K562 (cell line): Measurements from ENCODE around the gene SLC5A2. TPM values are rescaled to one million over a fixed set of nuclear protein-coding genes. Genes with fewer than 3 reads are reported as not detected.

Experiments used
- ARNT ChIP-seq, 2 experiments: fragments of 450-650 bp; IDR thresholded peaks; 2 replicates each; pipeline ENCODE4 v1.6.1; 2016; ENCODE audit warnings: mild to moderate bottlenecking in 1 of 2
- ATF1 ChIP-seq, 2 experiments: fragments of 450-650 bp in 1 of 2; IDR thresholded peaks; 2 replicates each; pipeline ENCODE4 v1.6.1; 2016; ENCODE audit warnings: missing compliant biosample characterization in 1 of 2, missing genetic modification characterization in 1 of 2
- ELF2 ChIP-seq: fragments of 250-450 bp; sonication (Bioruptor Pico); IDR thresholded peaks from 2 replicates; pipeline ENCODE4 v1.5.0; 2021; ENCODE audit warnings: mild to moderate bottlenecking
- HDAC1 ChIP-seq, 2 experiments: fragments of 450-650 bp; IDR thresholded peaks; 2 replicates each; pipeline ENCODE4 v1.6.1; 2016 to 2017; ENCODE audit warnings: inconsistent platforms in 1 of 2, mild to moderate bottlenecking in 1 of 2, moderate library complexity in 1 of 2
- HEY1 ChIP-seq: fragments of 250-450 bp; sonication (Bioruptor Pico); IDR thresholded peaks from 2 replicates; pipeline ENCODE4 v1.5.0; 2020; ENCODE audit warnings: mild to moderate bottlenecking, moderate library complexity, borderline replicate concordance
- KLF6 ChIP-seq: fragments of 250-450 bp; sonication (Bioruptor Pico); IDR thresholded peaks from 2 replicates; pipeline ENCODE4 v1.4.0; 2020; ENCODE audit warnings: mild to moderate bottlenecking, moderate library complexity, borderline replicate concordance
- LEF1 ChIP-seq: fragments of 450-650 bp; IDR thresholded peaks from 2 replicates; pipeline ENCODE4 v1.6.1; 2016; ENCODE audit warnings: mild to moderate bottlenecking
- RFX5 ChIP-seq: IDR thresholded peaks from 2 replicates; pipeline ENCODE4 v1.6.1; 2011; ENCODE audit warnings: low read depth, mild to moderate bottlenecking, improper control_type of control experiment, low read length
- SMAD2 ChIP-seq: fragments of 150-350 bp; IDR thresholded peaks from 2 replicates; pipeline ENCODE4 v1.6.1; 2014; ENCODE audit warnings: low read depth, mild to moderate bottlenecking, low read length
- SREBF2 ChIP-seq: sonication (generic); formaldehyde crosslinking; IDR thresholded peaks from 2 replicates; pipeline ENCODE4 v1.4.0; 2020; ENCODE audit warnings: mild to moderate bottlenecking, missing genetic modification reagents
- STAT5A ChIP-seq: IDR thresholded peaks from 2 replicates; pipeline ENCODE4 v1.6.1; 2012; ENCODE audit warnings: low read length, inconsistent platforms, borderline replicate concordance
- TAL1 ChIP-seq: fragments of 450-650 bp; IDR thresholded peaks from 2 replicates; pipeline ENCODE4 v1.6.1; 2016; ENCODE audit warnings: mild to moderate bottlenecking
- TFAM ChIP-seq: fragments of 250-450 bp; sonication (Bioruptor Pico); conservative IDR thresholded peaks from 2 replicates; pipeline ENCODE4 v1.5.0; 2021; ENCODE audit warnings: mild to moderate bottlenecking, moderate library complexity
- ZNF253 ChIP-seq: fragments of 250-450 bp; sonication (Bioruptor Pico); conservative IDR thresholded peaks from 2 replicates; pipeline ENCODE4 v1.6.1; 2021; ENCODE audit warnings: mild to moderate bottlenecking
- polyA plus RNA-seq, 8 experiments: library from polyadenylated mRNA; depleted of rRNA in 4 of 8; stranded (reverse) in 5 of 8; unstranded in 3 of 8; fragments of >200 nt; fragmentation: Nextera tagmentation in 2 of 8; fragmentation: Illumina TruSeq in 1 of 8; extraction: Ambion mirVana in 2 of 8; extraction: Trizol in 1 of 8; gene quantifications; 2 replicates each; pipeline versions ENCODE4 v1.2.1 to v1.2.3, GENCODE V29; 2011 to 2014; ENCODE audit warnings: inconsistent platforms in 1 of 8, missing spikeins in 1 of 8
- total RNA-seq, 7 experiments: library from RNA; depleted of rRNA in 6 of 7; stranded (reverse); fragments of >200 nt in 6 of 7; fragmentation: Illumina TruSeq in 2 of 7; extraction: Trizol in 2 of 7; gene quantifications; 2 replicates each; pipeline versions ENCODE4 v1.2.1 to v1.2.3, GENCODE V29; 2011 to 2021; ENCODE audit warnings: low replicate concordance in 1 of 7

The SLC5A2 gene
- total and polyA plus RNA-seq, 9 of the 15 experiments (the other 6 are each of a cell fraction or from before 2014, with no cell fraction given) = 0.07 to 2.7 (median 2.2) TPM; not detected in 6

- no peak for TF ChIP-seq ATF1 (CRISPR knock-in tag; IDR thresholded peaks at IDR 0.05)
- TF ChIP-seq ATF1 (tag; IDR thresholded peaks at IDR 0.05) = no peak
- TF ChIP-seq ZNF253 = no peak
- TF ChIP-seq STAT5A = no peak
- no peak for TF ChIP-seq SREBF2 (CRISPR knock-in tag)
- TF ChIP-seq SMAD2 = no peak
- no peak for TF ChIP-seq RFX5
- no peak for TF ChIP-seq KLF6
- no peak for TF ChIP-seq HDAC1 (IDR thresholded peaks at IDR 0.05)
- TF ChIP-seq TAL1 = no peak
- no peak for TF ChIP-seq ARNT (IDR thresholded peaks at IDR 0.05)
- TF ChIP-seq LEF1 = no peak
- no peak for TF ChIP-seq ELF2 (CRISPR knock-in tag)
- no peak for TF ChIP-seq HEY1
- TF ChIP-seq TFAM = no peak
These were observed 21.6 kb upstream of the SLC5A2 start (continued) for GRCh38 chr16:31461201-31461920.
